ENCODE measurements around the gene TMEM51.

TMEM51 gene

DNA sequence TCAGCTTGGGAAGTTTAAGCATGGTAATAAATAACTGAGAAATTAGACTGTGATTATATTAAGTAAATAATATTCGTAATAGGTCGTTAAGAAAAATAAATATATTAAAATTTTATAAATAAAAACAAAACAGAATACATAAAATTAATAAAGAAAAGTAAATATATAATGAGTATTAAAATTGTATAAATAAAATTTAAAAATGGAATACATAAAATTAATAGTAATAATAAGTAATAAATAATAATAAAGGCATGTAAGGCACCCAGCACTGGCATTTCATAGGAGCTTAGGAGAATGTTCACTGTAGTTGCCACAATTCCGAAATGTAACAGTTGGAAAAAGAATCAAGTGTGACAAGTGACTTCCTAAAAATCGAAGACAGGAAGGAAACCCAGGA lies 47.7 kb downstream of the TMEM51 start:
- DNase-seq = no peak

GRCh38 chr1:15201849-15202551 lies 48.5 kb downstream of the TMEM51 start:
- no peak for DNase-seq

DNA sequence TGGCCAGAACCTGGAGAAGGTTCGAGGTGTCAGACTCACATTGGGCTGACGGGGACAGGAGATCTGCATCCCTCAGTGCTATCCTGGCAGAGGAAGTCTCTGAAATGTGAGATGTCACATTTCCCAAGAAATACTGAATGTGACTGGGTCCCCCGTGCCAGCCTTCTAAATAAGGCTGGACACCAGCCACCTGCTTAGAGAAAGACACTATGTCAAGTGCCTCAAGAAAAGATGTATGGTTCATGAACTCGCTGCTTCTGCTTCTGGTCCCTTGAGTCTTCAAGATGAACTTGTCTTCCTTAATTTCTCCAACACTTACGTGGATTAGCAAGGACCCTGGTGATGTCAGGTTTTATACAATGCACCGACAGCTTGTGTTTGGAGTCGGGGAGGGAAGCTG lies 51.4 kb downstream of the TMEM51 start:
- no peak for DNase-seq

DNA sequence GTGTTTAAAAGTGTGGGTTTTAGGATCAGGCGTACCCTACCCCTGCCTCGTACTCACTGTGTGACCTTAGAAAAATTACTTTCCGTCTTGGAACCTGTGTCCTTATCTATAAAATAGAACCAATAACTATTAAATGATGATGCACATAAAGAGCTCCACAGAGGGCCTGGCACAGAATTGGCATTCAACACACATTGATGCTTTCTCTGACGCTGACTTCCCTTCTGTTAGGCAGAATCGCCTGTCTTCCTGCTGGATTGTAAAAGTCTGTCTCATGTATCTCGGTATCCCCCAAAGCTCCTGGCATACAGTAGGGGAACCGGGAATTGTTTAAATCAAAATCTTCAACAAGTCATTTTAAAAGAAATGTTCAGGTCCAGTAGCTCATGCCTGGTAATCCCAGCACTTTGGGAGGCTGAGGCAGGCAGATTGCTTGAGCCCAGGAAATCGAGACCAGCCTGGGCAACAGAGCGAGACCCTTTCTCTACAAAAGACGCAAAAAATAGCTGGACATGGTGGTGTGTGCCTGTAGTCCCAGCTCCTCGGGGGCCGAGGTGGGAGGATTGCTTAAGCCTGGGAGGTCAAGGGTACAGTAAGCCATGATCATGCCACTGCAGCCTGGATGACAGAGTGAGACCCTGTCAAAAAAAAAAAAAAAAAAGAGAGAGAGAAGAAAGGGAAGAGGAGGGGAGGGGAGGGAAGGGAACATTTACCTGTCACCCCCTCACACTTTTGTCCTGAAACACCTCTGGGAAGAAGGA lies 52.2 kb downstream of the TMEM51 start:
- no peak for DNase-seq

GRCh38 chr1:15206418-15207030 lies 53.0 kb downstream of the TMEM51 start:
- DNase-seq = no peak

DNA sequence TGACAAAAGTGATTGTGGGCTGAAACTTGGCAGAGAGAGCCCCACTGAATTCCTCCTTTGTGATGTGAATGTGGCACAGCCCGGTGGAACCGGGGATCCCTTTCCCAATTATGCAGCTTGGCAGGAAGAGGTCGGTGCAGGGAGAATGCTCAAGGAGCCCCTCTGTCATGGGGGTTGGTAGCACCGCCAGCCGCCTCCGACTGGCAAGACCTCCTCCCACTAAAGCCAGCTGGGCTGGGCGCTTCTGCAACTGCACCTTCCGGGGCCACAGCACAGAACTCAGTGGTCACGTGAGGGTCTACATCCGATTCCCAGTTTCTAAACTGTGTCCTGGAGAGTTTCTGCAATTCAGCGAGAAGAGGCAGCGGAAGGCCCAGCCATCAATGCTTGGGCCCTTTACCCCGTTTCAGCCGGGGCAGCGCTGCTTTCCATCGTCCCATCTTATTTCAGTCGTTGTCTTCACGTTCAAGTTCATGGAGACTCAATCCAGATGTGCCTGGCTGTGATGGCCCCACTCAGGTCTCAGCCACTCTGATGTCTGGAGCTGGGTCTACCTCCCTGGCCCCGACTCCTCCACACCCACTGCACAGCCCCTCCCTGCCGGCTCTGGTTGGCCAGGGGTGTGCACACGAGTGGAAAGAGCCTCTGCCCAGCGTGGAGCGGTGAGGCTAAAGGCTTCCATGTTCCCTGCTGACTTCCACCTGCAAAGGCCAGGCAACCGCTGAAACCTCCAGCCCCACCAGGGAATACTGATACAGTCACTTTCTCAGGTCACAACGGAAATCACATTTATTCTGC lies 53.7 kb downstream of the TMEM51 start:
- DNase-seq = no peak

GRCh38 chr1:15207829-15208429 lies 54.4 kb downstream of the TMEM51 start:
- no peak for DNase-seq

DNA sequence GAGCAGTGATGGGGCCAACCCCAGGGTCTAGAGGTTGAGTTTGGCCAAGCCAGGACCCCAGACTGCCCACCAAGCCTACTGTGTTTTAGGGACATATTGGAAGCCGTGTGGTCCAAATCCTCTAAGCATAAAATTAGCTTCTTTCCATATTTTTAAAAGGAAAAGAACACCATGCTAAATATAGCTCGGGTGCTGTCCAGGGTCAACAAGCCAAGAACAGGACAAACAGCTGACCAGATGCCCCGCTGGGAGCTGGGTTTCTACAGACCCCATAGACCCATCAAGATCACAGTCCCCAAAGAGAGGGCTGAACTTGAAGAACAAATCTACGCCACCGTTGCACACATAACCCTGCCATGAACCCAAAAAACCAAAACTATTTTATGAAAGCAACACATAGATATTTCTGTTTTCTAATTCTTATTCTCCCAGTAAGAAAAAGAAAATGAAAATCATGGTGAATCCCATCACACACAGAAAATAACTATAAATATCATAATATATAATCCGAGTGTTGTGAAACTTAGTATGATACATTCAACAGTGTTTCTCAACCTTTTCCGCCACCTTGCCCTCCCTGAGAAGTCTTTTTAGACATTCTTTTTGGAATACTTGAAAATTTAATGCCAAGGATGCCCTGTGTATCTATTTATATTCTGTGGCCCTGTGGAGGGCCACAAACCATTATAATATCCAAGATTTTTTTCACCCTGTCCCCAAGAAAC lies 57.3 kb downstream of the TMEM51 start:
- DNase-seq = no peak

DNA sequence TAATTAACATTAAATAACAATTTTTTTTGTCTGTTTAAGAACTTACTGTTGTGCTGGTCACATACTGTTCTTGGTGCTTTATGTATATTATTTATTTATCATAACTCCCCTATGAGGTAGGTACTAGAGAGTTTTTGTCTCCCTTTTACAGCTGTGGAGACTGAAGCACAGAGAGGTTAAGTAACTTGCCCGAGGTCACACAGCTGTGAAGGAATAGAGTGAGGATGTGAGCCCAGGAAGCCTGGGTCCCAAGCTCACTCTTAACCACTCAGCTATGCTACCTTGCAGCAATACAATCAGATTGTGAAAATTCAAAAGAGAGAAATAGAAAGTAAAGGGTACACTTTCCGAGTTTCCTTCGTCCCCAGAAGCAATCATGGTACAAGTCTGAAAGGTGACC lies 57.9 kb downstream of the TMEM51 start:
- DNase-seq = no peak

DNA sequence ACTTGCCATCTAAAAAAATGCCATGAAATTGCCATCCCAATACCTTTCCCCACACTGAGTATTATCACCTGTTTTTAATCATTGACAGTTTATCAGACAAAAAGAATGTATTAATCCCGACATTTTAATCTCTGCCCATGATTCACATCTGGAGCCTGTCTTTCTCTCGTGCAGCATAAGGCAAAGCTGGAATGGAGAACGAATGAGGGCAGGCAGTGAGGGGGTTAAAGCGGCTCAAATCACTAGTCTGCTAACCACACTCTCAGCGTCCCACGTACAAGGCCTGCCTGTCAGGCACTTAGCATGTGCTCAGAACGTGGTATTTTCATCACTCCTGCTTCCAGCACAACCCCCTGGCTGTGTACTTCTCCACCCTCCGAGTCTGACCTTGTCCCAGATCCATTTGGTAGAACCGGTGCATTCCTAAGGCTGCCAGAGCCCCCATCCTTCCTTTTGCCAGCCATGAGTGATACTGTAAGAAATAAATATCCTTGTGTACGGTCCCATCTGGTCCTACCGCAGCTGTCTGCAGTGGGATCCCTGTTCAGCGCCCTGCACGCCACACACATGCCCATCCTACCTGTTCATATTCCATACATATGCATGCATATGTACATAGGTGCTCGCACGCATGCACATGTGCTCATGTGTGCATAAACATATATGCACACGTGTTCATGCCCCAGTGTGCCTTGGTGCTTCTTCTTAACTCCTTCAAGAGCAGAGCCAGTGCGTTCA lies 58.8 kb downstream of the TMEM51 start:
- no peak for DNase-seq

DNA sequence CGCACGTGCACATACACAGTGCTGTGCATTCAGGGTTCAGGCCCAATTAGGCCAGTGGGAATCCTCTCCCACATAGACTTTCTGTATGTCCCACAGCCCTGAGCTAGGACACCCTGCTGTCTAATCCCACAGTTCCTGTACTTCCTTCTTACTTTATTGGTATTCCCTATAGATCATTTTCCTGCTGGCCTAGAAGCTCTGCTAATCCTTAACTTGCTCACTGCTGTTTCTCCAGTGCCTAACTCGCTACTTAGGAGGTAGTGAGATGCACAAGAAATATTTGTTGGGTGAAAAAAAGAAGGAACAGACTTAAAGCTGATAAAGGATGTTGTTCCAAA lies 59.4 kb downstream of the TMEM51 start:
- no peak for DNase-seq

GRCh38 chr1:15213341-15213821 lies 59.8 kb downstream of the TMEM51 start:
- DNase-seq = no peak

- no peak for DNase-seq
Observed at GRCh38 chr1:15214527-15214926, 61.0 kb downstream of the TMEM51 start.

- DNase-seq = no peak
Observed at GRCh38 chr1:15215116-15215515, 61.6 kb downstream of the TMEM51 start.

- DNase-seq = no peak
Observed at GRCh38 chr1:15217654-15218053, 64.1 kb downstream of the TMEM51 start.

DNA sequence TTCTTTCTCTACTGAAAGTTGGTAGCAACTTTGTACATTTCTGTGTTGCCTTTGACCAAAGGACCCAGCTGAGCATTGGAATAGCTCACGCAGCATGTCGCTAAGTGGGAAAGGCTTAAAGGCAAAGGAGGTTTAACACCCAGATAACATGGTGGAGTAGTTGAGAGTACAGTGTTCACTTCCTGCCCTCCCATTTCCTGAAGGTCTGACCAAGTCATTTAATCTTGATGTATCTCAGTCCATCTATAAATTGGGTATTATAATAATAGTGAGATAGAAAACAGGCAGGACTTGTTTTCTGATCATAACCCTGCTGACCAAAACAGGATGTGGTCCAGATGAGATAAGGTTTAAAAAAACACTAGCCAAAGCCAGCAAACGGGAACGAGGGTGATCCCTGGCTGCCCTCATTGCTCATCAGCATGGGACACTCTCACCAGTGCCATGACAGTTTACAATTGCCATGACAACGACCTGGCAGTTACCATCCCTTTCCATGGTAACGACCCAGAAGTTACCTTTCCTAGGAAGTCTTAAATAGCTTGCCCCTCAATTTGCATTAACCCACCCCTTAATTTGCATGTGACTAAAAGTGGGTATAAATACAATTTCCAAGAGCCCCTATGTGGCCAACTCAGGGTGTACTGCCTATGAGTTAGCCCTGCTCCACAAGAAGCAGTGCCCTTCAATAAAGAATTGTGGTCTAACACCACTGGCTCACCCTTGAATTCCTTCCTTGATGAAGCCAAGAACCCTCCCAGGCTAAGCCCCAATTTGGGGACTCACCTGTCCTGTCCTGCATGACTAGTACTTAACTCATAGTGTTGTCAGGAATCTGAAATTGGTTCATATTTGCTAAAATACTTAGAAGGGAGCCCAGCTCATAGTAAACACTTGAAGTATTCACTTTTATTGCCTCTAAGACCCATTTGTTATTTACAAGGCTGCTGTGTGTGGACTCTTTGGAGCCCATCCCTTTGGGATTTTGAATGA lies 65.0 kb downstream of the TMEM51 start:
- peak; percentile 16 for DNase-seq

GRCh38 chr1:15219280-15220023 lies 65.9 kb downstream of the TMEM51 start:
- DNase-seq = no peak

- DNase-seq = no peak
Observed at GRCh38 chr1:15220024-15220392, 66.5 kb downstream of the TMEM51 start.

- no peak for DNase-seq
Observed at GRCh38 chr1:15220825-15221431, 67.4 kb downstream of the TMEM51 start.

Measured in T1000 (cell line).